ENCODE data around the gene DGKD. TPM values are rescaled to one million over a fixed set of nuclear protein-coding genes. Genes with fewer than 3 reads are reported as not detected.

The DGKD gene
- total RNA-seq, 4 donors from 2014 or later: 67.7 to 195 (median 125) TPM

GRCh38 chr2:233456111-233456510 is 101.8 kb downstream of the DGKD start:
- peaks cover 0 to 98% (median 0%) of the 10 kb centered on the region in 3 donors for H3K36me3 ChIP-seq

GRCh38 chr2:233456934-233457333 is 102.6 kb downstream of the DGKD start:
- Histone ChIP-seq H3K27ac (no peak overlapping the region), H3K36me3 (peaks cover 0 to 98% (median 0%) of the 10 kb centered on the region in 3 donors)
- no peak for DNase-seq

More at GRCh38 chr2:233456111-233456510, 101.8 kb downstream of the DGKD start:
- Histone ChIP-seq H3K9me3 (no peaks in the 10 kb centered on the region), H3K27me3 (no peaks in the 10 kb centered on the region), H3K27ac (no peak overlapping the region), H3K4me1 (no peaks in the 10 kb centered on the region), H3K4me3 (no peak overlapping the region)
- TF ChIP-seq CTCF (IDR thresholded peaks at IDR 0.05) (no peak), POLR2A (IDR thresholded peaks at IDR 0.05) (no peak)
- DNase-seq: no peak

GRCh38 chr2:233457356-233457755 is 103.1 kb downstream of the DGKD start:
- Histone ChIP-seq H3K27ac (no peak overlapping the region), H3K9me3 (no peaks in the 10 kb centered on the region), H3K4me1 (no peaks in the 10 kb centered on the region), H3K4me3 (no peak overlapping the region), H3K36me3 (peaks cover 0 to 98% (median 0%) of the 10 kb centered on the region in 3 donors), H3K27me3 (no peaks in the 10 kb centered on the region)
- TF ChIP-seq CTCF (IDR thresholded peaks at IDR 0.05) (no peak), POLR2A (IDR thresholded peaks at IDR 0.05) (no peak)
- no peak for DNase-seq

More at GRCh38 chr2:233456934-233457333, 102.6 kb downstream of the DGKD start:
- TF ChIP-seq CTCF (IDR thresholded peaks at IDR 0.05) (no peak), POLR2A (IDR thresholded peaks at IDR 0.05) (no peak)
- Histone ChIP-seq H3K27me3 (no peaks in the 10 kb centered on the region), H3K4me3 (no peak overlapping the region), H3K9me3 (no peaks in the 10 kb centered on the region), H3K4me1 (no peaks in the 10 kb centered on the region)

- Histone ChIP-seq H3K4me3 (no peak overlapping the region), H3K9me3 (no peaks in the 10 kb centered on the region), H3K27ac (no peak overlapping the region), H3K36me3 (peaks cover 0 to 98% (median 0%) of the 10 kb centered on the region in 3 donors), H3K4me1 (no peaks in the 10 kb centered on the region), H3K27me3 (no peaks in the 10 kb centered on the region)
- TF ChIP-seq CTCF (IDR thresholded peaks at IDR 0.05) (no peak), POLR2A (IDR thresholded peaks at IDR 0.05) (no peak)
- no peak for DNase-seq
Measured at GRCh38 chr2:233458031-233458610, 103.8 kb downstream of the DGKD start.

GRCh38 chr2:233458826-233459225 is 104.5 kb downstream of the DGKD start:
- TF ChIP-seq CTCF (IDR thresholded peaks at IDR 0.05): no peak
- Histone ChIP-seq H3K36me3 (peaks cover 0 to 99% (median 0%) of the 10 kb centered on the region in 3 donors), H3K9me3 (no peaks in the 10 kb centered on the region), H3K4me3 (no peak overlapping the region), H3K27ac (no peak overlapping the region), H3K4me1 (no peaks in the 10 kb centered on the region), H3K27me3 (no peaks in the 10 kb centered on the region)
- no peak for DNase-seq

Measured in Peyer's patch (tissue), 4 donors.